GM12892 (cell line): ENCODE results near the gene ANP32D.

Experiments
- POLR2A ChIP-seq: IDR thresholded peaks from 2 replicates; pipeline ENCODE4 v1.6.1; 2011; ENCODE audit warnings: low read depth, low read length, control low read depth
- POLR2AphosphoS5 ChIP-seq: IDR thresholded peaks from 2 replicates; pipeline ENCODE4 v1.6.1; 2011; ENCODE audit warnings: low read depth, low read length, control low read depth
- TAF1 ChIP-seq: IDR thresholded peaks from 2 replicates; pipeline ENCODE4 v1.6.1; 2011; ENCODE audit warnings: low read depth, mild to moderate bottlenecking, control low read depth, low read length, borderline replicate concordance

GRCh38 chr12:48482198-48482597 lies 9.8 kb downstream of the ANP32D start, which contains the start of gene C12orf54:
- no peak for TF ChIP-seq POLR2A
- no peak for TF ChIP-seq POLR2AphosphoS5
- no peak for TF ChIP-seq TAF1
